CD4-positive, alpha-beta T cell treated with Interleukin-12 subunit alpha and Interleukin-12 subunit beta, for 1 hour (primary cell): Measurements from ENCODE around the gene HPSE.
"Not testable (repeated sequence)": the region's sequence is repeated elsewhere in the genome, so short reads cannot be mapped to it uniquely, and the experiment has no call there.

ENCODE experiments used
- DNase-seq: peaks from one replicate; pipeline ENCODE4 v3.0.0-alpha.2; 2020

HPSE gene

GRCh38 chr4:83281307-83281706, 53.3 kb downstream of the HPSE start:
- DNase-seq: peak; percentile 12

- DNase-seq: peak; percentile 24
Observed at GRCh38 chr4:83276299-83277040, 58.2 kb downstream of the HPSE start.

DNA sequence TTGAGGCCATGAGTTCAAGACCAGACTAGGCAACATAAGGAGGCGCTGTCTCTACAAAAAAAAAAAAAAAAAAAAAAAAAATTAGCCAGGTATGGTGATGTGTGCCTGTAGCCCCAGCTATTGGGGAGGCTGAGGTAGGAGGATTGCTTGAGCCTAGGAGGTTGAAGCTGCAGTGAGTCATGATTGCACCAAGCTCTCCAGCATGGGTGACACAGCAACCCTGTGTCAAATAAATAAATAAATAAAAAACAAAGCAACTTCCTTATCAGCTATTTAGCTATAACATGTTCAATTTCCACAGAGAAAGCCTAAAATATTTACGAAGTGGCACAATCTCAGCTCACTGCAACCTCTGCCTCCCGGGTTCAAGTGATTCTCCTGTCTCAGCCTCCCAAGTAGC, 60.7 kb downstream of the HPSE start:
- DNase-seq: not testable (repeated sequence)

GRCh38 chr4:83272900-83273299, 61.7 kb downstream of the HPSE start:
- no peak for DNase-seq

- DNase-seq: no peak
Observed at GRCh38 chr4:83269256-83269655, 65.4 kb downstream of the HPSE start.

GRCh38 chr4:83268491-83268890, 66.2 kb downstream of the HPSE start:
- DNase-seq: no peak

DNA sequence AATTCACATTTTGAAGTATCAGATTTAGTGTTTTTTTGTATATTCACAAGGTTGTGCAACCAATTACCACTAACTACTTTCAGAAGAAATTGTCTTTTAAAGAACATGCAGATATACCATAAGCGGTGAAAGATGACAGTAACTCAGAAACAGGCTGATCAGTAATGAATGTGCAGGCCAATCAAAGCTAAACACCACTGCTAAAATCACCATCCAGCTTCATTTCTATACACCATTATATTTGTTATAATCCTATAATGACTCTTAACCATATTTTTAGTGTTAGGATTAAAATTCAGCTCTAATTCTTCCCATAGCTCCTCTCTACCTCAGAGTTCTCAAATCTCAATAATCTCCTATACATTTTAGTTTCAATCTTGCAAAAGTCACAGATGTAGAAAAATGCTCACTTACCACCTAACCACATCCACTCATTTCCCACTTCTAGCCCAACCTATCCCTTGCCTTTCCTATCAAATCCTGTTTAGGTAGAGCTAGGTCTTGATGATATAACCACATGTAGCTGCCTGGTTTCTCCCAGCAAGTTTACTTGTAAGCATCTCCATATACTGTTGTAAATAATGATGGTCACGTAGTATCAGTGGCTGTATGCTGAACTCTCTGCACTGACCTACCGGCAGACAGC, 66.7 kb downstream of the HPSE start:
- DNase-seq: no peak

- no peak for DNase-seq
Observed at GRCh38 chr4:83267121-83267829, 67.4 kb downstream of the HPSE start.

DNA sequence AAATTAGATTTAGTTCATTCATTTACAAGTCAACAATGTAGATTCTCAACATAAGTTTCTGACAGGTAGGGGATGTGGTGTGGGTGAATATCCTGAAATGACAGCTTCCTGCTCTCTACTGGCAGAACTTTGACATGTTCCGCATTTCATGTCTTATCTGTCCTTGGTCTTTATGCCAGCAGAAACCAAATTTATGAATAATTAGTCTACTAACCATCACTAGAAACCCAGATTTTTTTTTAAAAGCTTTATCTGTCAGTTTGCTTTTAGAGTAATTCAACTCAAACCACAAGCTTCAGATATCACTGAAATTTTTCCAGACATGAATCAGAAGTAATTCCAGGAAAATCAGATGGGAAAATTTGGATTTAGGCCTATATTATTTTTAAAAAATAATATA, 68.0 kb downstream of the HPSE start:
- DNase-seq: peak; percentile 20

GRCh38 chr4:83263106-83263505, 71.5 kb downstream of the HPSE start:
- DNase-seq: no peak

- DNase-seq: no peak
Observed at GRCh38 chr4:83262682-83263081, 72.0 kb downstream of the HPSE start.

DNA sequence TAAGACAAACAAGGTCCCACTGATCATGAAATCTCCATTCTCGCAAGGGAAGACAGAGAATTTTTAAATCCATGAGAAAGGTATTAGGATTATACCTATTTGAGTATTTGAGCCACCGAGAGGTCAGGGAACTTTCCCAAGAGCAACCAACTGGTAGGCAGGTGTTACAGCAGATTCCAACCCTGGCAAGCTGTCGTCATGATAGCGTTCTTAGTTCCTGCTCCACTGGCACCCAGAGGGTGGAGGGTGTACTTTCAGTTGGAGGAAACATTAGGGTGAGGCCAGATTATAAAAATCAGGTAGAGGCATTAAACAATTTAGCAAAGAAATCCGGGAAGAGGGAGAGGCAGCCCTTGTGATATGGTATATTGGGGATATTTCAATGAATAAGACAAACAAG, 73.3 kb downstream of the HPSE start:
- DNase-seq: no peak

- DNase-seq: no peak
Observed at GRCh38 chr4:83259586-83259985, 75.1 kb downstream of the HPSE start.

GRCh38 chr4:83258461-83258860, 76.2 kb downstream of the HPSE start:
- DNase-seq: no peak

DNA sequence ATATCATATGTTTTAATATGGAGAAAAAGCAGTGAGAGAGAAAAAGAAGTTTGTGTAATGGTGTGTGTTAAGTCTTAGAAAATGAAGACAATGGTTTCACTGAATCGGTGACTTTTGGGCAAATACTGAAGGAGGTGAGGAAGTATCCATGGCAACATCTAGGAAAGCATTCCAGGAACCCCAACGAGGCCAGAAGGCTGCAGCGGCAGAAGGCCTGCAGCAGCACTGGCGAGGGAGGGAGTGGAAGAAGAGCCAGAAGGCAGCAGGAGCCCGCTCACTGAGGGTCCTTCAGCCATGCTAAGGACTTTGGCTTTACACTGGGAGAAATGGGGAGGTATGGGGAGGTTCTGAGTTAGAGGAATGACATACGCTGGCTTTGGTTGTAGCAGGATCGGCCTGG, 76.8 kb downstream of the HPSE start:
- no peak for DNase-seq

GRCh38 chr4:83255584-83255983, 79.1 kb downstream of the HPSE start:
- no peak for DNase-seq

DNA sequence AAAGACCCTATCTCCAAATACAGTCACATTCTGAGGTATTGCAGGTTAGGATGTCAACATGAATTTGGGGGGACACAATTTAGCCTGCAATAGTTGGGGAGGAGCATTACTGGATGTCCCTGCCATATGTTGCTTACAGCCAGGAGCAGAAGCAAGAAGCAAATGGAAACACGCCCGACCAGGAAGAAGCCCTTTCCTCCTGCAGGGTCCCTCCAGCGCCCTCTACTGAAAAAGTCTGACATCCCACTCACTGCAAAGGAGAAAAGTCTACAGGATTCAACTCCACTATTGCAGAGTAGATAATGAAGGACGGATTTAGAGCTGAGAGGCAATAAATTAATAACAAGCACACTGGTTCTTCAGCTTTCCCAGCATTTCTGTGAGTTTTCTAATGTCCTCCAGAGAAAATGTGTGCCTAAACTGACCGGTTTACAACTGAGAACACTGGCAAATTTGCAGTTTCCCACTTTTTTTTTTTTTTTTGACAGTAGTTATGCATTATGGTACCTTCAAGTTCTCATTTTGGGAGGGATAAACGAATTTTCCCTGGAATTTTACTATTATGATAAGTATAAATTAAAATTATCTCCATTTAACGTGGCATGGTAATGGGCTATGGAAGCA, 81.8 kb downstream of the HPSE start:
- peak; percentile 83 for DNase-seq

DNA sequence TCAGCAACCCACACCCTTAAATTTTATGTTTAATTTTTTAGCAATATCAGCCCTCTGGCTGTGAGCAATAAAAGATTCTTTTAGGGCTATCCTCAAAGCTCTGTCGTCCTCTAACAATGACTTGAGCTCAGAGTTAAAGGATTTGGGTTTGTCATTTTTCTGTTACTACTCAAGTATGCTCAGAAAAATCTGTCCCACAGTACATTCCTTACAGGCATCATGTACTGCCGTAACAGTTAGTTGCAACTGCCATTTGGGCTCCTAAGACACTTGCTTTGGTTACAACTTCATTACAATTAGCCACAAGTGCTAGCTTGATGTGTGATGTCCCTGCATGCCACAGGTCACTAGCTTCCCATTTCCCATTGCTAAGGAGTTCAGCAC, 83.2 kb downstream of the HPSE start:
- DNase-seq: no peak

GRCh38 chr4:83250687-83251446, 83.8 kb downstream of the HPSE start:
- no peak for DNase-seq

- DNase-seq: no peak
Observed at GRCh38 chr4:83248486-83248885, 86.2 kb downstream of the HPSE start.

GRCh38 chr4:83247415-83248357, 87.0 kb downstream of the HPSE start:
- no peak for DNase-seq
